GM18505 (cell line): ENCODE data around the gene OR7A5.
"Not testable (repeated sequence)": the region's sequence is repeated elsewhere in the genome, so short reads cannot be mapped to it uniquely, and the experiment has no call there.

Experiments used
- ATAC-seq: cut with Tn5 transposase; IDR thresholded peaks from one replicate; pipeline ENCODE4 v1.9.1; 2021; ENCODE audit not compliant: unreplicated experiment
- POLR2A ChIP-seq: IDR thresholded peaks from 4 replicates; pipeline ENCODE4 v1.6.1; 2011; ENCODE audit warnings: borderline replicate concordance; ENCODE audit not compliant: insufficient read depth, insufficient read length; ENCODE audit errors: extremely low read depth

The OR7A5 gene

GRCh38 chr19:14779151-14779550 is 55.8 kb downstream of the OR7A5 start:
- no peak for TF ChIP-seq POLR2A
- ATAC-seq, result no peak

DNA sequence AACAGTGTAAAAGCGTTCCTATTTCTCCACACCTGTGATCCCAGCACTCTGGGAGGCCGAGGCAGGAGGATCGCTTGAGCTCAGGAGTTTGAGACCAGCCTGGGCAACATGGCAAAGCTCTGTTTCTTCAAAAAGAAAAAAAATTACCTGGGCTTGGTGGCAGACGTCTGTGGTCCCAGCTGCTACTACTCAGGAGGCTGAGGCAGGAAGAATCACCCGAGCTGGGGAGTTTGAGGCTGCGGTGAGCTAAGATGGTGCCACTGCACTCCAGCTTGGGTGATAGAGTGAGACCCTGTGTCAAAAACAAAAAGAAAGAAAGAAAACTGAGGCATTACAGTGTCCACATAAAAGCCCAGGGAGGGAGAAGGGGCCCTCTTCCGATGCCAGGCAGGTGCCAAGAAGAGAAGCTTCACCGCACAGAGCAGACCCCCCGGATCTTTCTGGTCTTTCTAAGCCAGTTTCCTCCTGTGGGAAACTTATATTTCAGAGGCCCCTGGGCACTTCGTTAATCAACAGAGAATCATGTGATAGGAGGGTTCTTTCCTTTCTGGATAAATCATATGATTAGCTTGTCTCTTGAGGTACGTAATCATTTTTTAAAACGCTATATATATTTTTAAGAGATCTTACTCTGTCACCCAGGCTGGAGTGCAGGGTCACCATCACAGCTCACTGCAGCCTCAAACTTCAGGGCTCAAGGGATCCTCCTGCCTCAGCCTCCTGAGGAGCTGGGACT is 56.7 kb downstream of the OR7A5 start, which contains the start of gene ADGRE2:
Gene ADGRE2, minus strand, starts transcription at position 451 of the 736 bp plus-strand sequence. CDS start 1,804 bp downstream, outside the sequence.
- not testable (repeated sequence) for ATAC-seq

GRCh38 chr19:14777645-14778044 is 57.3 kb downstream of the OR7A5 start:
- not testable (repeated sequence) for ATAC-seq
